Immature natural killer cell (primary cell): ENCODE measurements around the gene ZNF281. TPM values are rescaled to one million over a fixed set of nuclear protein-coding genes. Genes with fewer than 3 reads are reported as not detected.

Experiments
- DNase-seq, 3 donors: peaks; one replicate each; pipeline ENCODE4 v3.0.0; 2022; ENCODE audit warnings: mixed read lengths in 1 of 3
- H3K27ac Mint-ChIP-seq, 6 donors: one replicate each; pipeline ENCODE4 v1.8.0; 2020; ENCODE audit warnings: mixed read lengths in 6 of 6, mild to moderate bottlenecking in 5 of 6, inconsistent platforms in 4 of 6, moderate library complexity in 3 of 6
- H3K27me3 Mint-ChIP-seq, 3 donors: one replicate each; pipeline ENCODE4 v1.8.0; 2020 to 2021; ENCODE audit warnings: low read depth in 3 of 3, mild to moderate bottlenecking in 3 of 3, mixed read lengths in 3 of 3, moderate library complexity in 3 of 3, inconsistent platforms in 1 of 3
- H3K36me3 Mint-ChIP-seq, 3 donors: one replicate each; pipeline ENCODE4 v1.8.0; 2020; ENCODE audit warnings: mixed read lengths in 3 of 3, inconsistent platforms in 2 of 3, mild to moderate bottlenecking in 2 of 3
- H3K4me1 Mint-ChIP-seq, 2 donors: one replicate each; pipeline ENCODE4 v1.8.0; 2020; ENCODE audit warnings: inconsistent platforms in 2 of 2, mild to moderate bottlenecking in 2 of 2, mixed read lengths in 2 of 2, moderate library complexity in 1 of 2
- H3K4me3 Mint-ChIP-seq, 5 donors: one replicate each; pipeline ENCODE4 v1.8.0; 2020; ENCODE audit warnings: mild to moderate bottlenecking in 5 of 5, mixed read lengths in 5 of 5, inconsistent platforms in 3 of 5, moderate library complexity in 3 of 5
- H3K9me3 Mint-ChIP-seq, 6 donors: one replicate each; pipeline ENCODE4 v1.8.0; 2020; ENCODE audit warnings: mild to moderate bottlenecking in 6 of 6, mixed read lengths in 6 of 6, inconsistent platforms in 4 of 6, moderate library complexity in 3 of 6
- polyA plus RNA-seq, 3 donors: library from polyadenylated mRNA; unstranded; fragments of 300-500 nt; fragmentation: Illumina TruSeq; gene quantifications; one replicate each; pipeline ENCODE4 v1.2.3, GENCODE V29; 2021

Gene ZNF281
- polyA plus RNA-seq, 3 donors from 2014 or later = 15.3 to 33.3 (median 27.3) TPM

- DNase-seq = no peak
- peaks cover 9 to 27% (median 15%) of the 10 kb centered on the region in 3 donors for H3K36me3 Mint-ChIP-seq
- H3K4me1 Mint-ChIP-seq = no peaks in the 10 kb centered on the region
- H3K27ac Mint-ChIP-seq = no peak overlapping the region
- no peak overlapping the region for H3K4me3 Mint-ChIP-seq
- H3K27me3 Mint-ChIP-seq = peaks cover 0 to 3% (median 0%) of the 10 kb centered on the region in 3 donors
- no peaks in the 10 kb centered on the region for H3K9me3 Mint-ChIP-seq
Measured at GRCh38 chr1:200373811-200374231, 36.0 kb downstream of the ZNF281 start.

DNA sequence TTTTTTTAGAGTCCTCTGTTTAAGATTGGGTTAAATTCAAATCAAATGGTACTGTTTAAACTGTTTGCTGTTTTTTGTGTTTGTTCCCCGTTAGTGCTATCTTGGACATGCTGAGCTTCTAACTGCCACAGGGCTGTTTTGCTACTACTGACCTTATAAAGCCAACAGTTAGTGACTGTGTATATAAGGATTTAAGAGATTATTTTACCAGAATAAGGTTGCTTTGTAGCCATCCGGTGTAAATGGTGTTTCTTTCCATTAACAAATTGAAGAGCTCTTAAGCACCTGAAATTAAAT lies 37.0 kb downstream of the ZNF281 start:
- Mint-ChIP-seq H3K36me3 (peaks cover 17 to 34% (median 24%) of the 10 kb centered on the region in 3 donors), H3K4me3 (no peak overlapping the region), H3K27ac (no peak overlapping the region), H3K9me3 (no peaks in the 10 kb centered on the region), H3K27me3 (peaks cover 0 to 3% (median 0%) of the 10 kb centered on the region in 3 donors), H3K4me1 (no peaks in the 10 kb centered on the region)
- DNase-seq = no peak

DNA sequence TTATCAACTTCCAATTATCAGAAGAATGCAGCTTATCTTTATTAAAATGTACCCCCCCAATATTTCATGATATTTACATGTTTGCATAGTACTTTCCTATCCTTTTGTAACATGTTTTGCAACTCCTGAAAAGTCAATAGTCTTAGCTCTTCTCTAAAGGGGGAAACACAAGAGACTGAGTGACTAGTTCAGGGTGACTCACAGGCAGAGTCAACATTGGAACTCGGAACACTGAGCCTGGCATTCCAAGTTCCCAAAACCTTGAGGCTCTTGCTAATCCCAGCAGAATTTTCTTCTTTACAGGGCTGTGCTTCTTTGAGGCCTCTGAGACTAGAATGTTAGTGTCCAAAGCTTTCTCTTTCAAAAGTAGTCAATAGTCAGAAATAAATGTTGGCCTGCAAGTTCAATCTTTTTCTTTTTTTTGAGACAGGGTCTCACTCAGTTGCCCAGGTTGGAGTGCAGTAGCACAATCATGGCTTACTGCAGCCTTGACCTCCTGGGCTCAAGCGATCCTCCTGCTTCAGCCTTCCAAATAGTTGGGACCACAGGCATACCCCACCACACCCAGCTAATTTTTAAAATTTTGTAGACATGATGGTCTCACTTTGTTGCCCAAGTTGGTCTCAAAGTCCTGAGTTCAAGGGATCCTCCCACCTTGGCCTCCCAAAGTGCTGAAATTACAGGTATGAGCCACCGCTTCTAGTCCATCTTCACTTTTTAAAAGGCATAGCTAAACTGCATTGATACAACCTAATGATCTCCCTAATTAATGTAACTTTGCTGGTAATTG lies 37.5 kb downstream of the ZNF281 start:
- H3K27me3 Mint-ChIP-seq = peaks cover 0 to 3% (median 0%) of the 10 kb centered on the region in 3 donors
- no peak for DNase-seq
- peaks cover 17 to 36% (median 28%) of the 10 kb centered on the region in 3 donors for H3K36me3 Mint-ChIP-seq
- H3K9me3 Mint-ChIP-seq = no peaks in the 10 kb centered on the region
- H3K4me1 Mint-ChIP-seq = no peaks in the 10 kb centered on the region
- no peak overlapping the region for H3K27ac Mint-ChIP-seq
- no peak overlapping the region for H3K4me3 Mint-ChIP-seq

DNA sequence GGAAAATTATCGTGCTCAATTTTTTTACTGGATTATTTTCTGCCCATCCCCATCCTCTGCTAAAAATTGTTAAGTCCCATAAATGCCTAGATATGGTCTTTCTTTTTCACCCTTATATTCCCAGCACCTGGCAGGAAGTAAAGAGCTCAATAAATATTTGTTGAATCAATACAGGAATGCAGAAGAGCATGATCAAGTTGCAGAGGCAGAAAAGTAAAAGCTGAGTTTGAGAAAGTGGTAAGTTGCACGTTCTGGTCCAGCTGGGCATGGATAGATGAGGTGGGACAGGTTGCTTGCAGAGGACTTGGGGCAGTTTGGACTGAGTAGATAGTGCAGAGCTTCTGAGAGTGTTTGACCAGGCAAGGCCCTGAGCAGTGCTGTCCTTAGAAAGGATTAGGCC lies 40.1 kb downstream of the ZNF281 start:
- DNase-seq = no peak
- Mint-ChIP-seq H3K4me1 (no peaks in the 10 kb centered on the region), H3K36me3 (peaks cover 20 to 43% (median 42%) of the 10 kb centered on the region in 3 donors), H3K27ac (peak overlapping the region in 1 of 6 donors; percentile 25), H3K4me3 (no peak overlapping the region), H3K27me3 (no peaks in the 10 kb centered on the region), H3K9me3 (no peaks in the 10 kb centered on the region)

GRCh38 chr1:200369131-200369530 lies 40.7 kb downstream of the ZNF281 start:
- no peak overlapping the region for H3K4me3 Mint-ChIP-seq
- H3K27me3 Mint-ChIP-seq = no peaks in the 10 kb centered on the region
- no peak overlapping the region for H3K27ac Mint-ChIP-seq
- no peak for DNase-seq
- no peaks in the 10 kb centered on the region for H3K4me1 Mint-ChIP-seq
- peaks cover 20 to 43% (median 42%) of the 10 kb centered on the region in 3 donors for H3K36me3 Mint-ChIP-seq
- H3K9me3 Mint-ChIP-seq = no peaks in the 10 kb centered on the region

- H3K9me3 Mint-ChIP-seq = no peaks in the 10 kb centered on the region
- H3K36me3 Mint-ChIP-seq = peaks cover 20 to 42% (median 41%) of the 10 kb centered on the region in 3 donors
- no peak overlapping the region for H3K27ac Mint-ChIP-seq
- no peaks in the 10 kb centered on the region for H3K4me1 Mint-ChIP-seq
- no peaks in the 10 kb centered on the region for H3K27me3 Mint-ChIP-seq
- no peak for DNase-seq
- H3K4me3 Mint-ChIP-seq = no peak overlapping the region
Measured at GRCh38 chr1:200368556-200368955, 41.3 kb downstream of the ZNF281 start.

- Mint-ChIP-seq H3K4me1 (no peaks in the 10 kb centered on the region), H3K36me3 (peaks cover 20 to 42% (median 39%) of the 10 kb centered on the region in 3 donors), H3K27ac (peak overlapping the region in 1 of 6 donors; percentile 52)
Measured at GRCh38 chr1:200367841-200368534, 41.8 kb downstream of the ZNF281 start.

DNA sequence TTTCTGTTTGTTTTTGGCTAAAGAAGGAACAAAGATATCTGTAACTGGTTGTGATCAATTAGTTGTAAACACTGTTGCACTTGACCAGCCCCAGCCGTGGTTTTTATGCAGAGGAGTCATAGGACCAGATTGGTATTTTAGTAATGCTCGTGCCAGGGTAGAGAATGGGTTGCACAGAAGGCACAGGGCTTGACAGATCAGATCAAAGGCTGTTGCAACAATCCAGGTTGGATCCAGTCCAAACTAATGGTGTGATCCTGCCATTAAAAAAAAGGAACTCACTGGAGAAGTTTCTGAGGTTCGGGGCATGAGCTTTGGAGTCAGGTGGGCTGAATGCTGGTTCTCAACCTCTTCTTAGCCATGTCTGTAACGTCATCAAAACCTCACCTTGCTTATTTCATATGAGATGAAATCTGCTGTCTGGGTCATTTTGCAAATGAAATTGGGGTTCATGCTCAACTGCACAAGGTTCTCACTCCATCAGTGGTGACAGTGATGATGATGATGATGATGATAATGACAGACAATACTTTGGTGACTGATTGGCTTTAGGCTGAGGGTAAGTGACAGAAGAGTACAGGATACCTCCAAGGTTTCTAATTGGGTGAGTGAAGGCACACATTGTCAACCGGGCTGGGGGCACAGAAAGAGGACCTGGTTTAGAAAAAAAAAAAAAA lies 43.1 kb downstream of the ZNF281 start:
- peaks cover 20 to 39% (median 34%) of the 10 kb centered on the region in 3 donors for H3K36me3 Mint-ChIP-seq
- no peaks in the 10 kb centered on the region for H3K9me3 Mint-ChIP-seq
- H3K27ac Mint-ChIP-seq = no peak overlapping the region
- no peak for DNase-seq
- H3K27me3 Mint-ChIP-seq = no peaks in the 10 kb centered on the region
- no peak overlapping the region for H3K4me3 Mint-ChIP-seq
- no peaks in the 10 kb centered on the region for H3K4me1 Mint-ChIP-seq

More at GRCh38 chr1:200367841-200368534, 41.8 kb downstream of the ZNF281 start:
- no peak overlapping the region for H3K4me3 Mint-ChIP-seq
- no peaks in the 10 kb centered on the region for H3K27me3 Mint-ChIP-seq
- H3K9me3 Mint-ChIP-seq = no peaks in the 10 kb centered on the region
- DNase-seq = no peak

DNA sequence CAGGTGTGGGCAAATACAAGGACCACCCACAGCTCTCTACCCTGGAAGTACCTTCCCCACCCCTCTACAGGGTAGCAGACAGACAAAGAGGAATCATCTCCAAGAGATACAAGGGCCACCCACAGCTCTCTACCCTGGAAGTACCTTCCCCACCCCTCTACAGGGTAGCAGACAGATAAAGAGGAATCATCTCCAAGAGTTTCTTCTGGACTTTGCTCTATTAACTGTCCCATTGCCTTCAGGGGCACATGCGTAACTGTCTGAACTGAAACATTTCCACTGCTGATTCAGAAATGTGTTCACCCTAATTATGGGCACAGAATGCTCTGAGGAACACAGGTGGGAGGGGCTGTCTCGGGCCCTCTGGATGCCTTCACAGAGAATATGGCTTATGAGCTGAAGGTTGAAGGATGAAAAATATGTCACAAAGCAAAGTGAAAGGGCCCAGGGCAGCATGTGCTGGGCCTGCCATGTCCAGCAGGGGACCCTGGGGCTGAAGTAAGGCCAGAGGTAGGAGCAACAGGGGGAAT lies 43.9 kb downstream of the ZNF281 start:
- H3K27me3 Mint-ChIP-seq = no peaks in the 10 kb centered on the region
- H3K4me1 Mint-ChIP-seq = no peaks in the 10 kb centered on the region

GRCh38 chr1:200364831-200365230 lies 45.0 kb downstream of the ZNF281 start:
- Mint-ChIP-seq H3K36me3 (peaks cover 19 to 38% (median 32%) of the 10 kb centered on the region in 3 donors), H3K27me3 (no peaks in the 10 kb centered on the region), H3K4me1 (no peaks in the 10 kb centered on the region), H3K27ac (no peak overlapping the region), H3K9me3 (no peaks in the 10 kb centered on the region), H3K4me3 (no peak overlapping the region)
- DNase-seq = no peak

More for the DNA sequence above, 43.9 kb downstream of the ZNF281 start:
- Mint-ChIP-seq H3K27ac (no peak overlapping the region), H3K36me3 (peaks cover 20 to 39% (median 34%) of the 10 kb centered on the region in 3 donors), H3K4me3 (no peak overlapping the region), H3K9me3 (no peaks in the 10 kb centered on the region)
- DNase-seq = no peak

- no peak overlapping the region for H3K4me3 Mint-ChIP-seq
- DNase-seq = no peak
- H3K4me1 Mint-ChIP-seq = no peaks in the 10 kb centered on the region
- H3K36me3 Mint-ChIP-seq = peaks cover 14 to 32% (median 26%) of the 10 kb centered on the region in 3 donors
- H3K9me3 Mint-ChIP-seq = no peaks in the 10 kb centered on the region
- H3K27me3 Mint-ChIP-seq = no peaks in the 10 kb centered on the region
- no peak overlapping the region for H3K27ac Mint-ChIP-seq
Measured at GRCh38 chr1:200364091-200364759, 45.6 kb downstream of the ZNF281 start.

DNA sequence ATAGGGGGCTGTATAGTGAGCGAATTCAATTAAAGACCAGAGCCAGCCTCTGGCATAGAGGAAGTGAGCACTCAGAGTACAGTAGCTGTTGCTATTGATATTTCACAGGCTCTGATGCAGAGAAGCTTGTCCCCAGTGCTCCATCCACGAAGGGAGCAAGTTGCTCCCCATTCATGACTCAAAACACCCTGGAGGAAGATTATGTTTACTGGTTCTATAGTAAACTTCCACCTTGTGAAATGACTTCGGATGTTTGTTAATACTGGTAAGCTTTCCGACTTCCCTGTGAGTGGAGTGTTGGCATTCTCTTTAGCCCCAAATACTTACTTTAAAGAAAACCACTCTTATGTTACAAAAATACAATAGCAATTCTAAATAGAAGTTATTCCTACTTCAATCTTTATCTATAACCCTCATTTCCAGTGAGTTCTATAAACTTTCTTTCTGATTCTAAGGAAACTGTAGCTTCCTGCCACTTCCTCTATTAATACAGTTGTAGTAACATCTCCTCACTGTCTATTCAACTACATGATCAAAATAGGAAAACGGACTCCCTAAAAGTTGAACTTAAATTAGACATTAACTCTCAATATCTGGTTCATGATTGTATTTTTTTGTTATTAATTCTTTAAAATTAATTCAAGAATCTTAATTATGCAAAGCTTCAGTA lies 46.4 kb downstream of the ZNF281 start:
- Mint-ChIP-seq H3K9me3 (no peaks in the 10 kb centered on the region), H3K27me3 (no peaks in the 10 kb centered on the region), H3K36me3 (peaks cover 7 to 23% (median 21%) of the 10 kb centered on the region in 3 donors), H3K4me3 (no peak overlapping the region), H3K27ac (no peak overlapping the region), H3K4me1 (no peaks in the 10 kb centered on the region)
- no peak for DNase-seq

DNA sequence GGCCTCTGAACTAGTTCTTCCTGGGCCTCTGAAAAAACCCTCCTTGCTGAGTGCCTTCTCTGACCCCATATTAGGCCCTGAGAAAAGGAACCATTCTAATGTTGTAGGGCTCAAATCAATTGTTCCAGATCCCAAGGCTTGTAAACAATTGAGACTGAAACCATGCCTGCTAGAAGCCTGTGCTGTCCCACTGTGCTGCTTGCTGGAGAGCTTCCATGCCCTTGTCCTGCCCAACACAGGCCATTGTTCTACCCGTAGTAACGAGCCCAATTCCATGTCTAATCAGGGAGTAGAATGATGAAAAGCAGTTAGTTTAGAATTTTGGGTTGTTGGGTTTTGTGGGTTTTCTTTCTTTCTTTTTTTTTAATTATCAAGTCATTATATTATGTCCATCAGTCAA lies 47.4 kb downstream of the ZNF281 start:
- DNase-seq = no peak
- peaks cover 3 to 15% (median 12%) of the 10 kb centered on the region in 3 donors for H3K36me3 Mint-ChIP-seq
- H3K9me3 Mint-ChIP-seq = no peaks in the 10 kb centered on the region
- H3K27me3 Mint-ChIP-seq = no peaks in the 10 kb centered on the region
- H3K4me1 Mint-ChIP-seq = no peaks in the 10 kb centered on the region
- no peak overlapping the region for H3K27ac Mint-ChIP-seq
- no peak overlapping the region for H3K4me3 Mint-ChIP-seq
